B cell (primary cell): ENCODE data around the gene OTULIN. TPM values are rescaled to one million over a fixed set of nuclear protein-coding genes. Genes with fewer than 3 reads are reported as not detected.

Source experiments
- ATAC-seq: fragments of 200-7000 bp; cut with Tn5 transposase; one replicate; pipeline ENCODE4 v1.10.0; 2021; ENCODE audit warnings: low read depth, mild to moderate bottlenecking, moderate number of reproducible peaks, moderate library complexity
- CTCF ChIA-PET: fragments of 350-600 bp; sonication (Branson Sonifier 250); formaldehyde crosslinking; loops from one replicate; lab custom pipeline; 2021; ENCODE audit warnings: antibody characterized with exemption, inconsistent platforms; lab: Charles Lee
- POLR2A ChIA-PET: fragments of 350-600 bp; sonication (Branson Sonifier 250); formaldehyde crosslinking; loops from one replicate; lab custom pipeline; 2021; ENCODE audit warnings: antibody characterized with exemption; lab: Charles Lee
- DNase-seq: peaks from one replicate; pipeline ENCODE4 v3.0.0; 2013
- H2AFZ ChIP-seq: 2 replicates; pipeline ENCODE4 v1.6.1; 2012; ENCODE audit warnings: mild to moderate bottlenecking, low read depth, low read length; ENCODE audit not compliant: insufficient read depth, poor library complexity, severe bottlenecking
- H3K27ac ChIP-seq, 2 donors: 1 replicate in 1 of 2; 2 replicates in 1 of 2; pipeline ENCODE4 v1.5.1; 2012 to 2013; ENCODE audit warnings: low read length in 2 of 2, mild to moderate bottlenecking in 2 of 2, moderate library complexity in 1 of 2
- H3K27me3 ChIP-seq, 4 experiments: fragments of 200-600 bp in 1 of 4; sonication (generic) in 1 of 4; replicated peaks in 1 of 4; 1 replicate in 2 of 4; 2 replicates in 2 of 4; pipeline versions ENCODE4 v1.6.1 to v1.7.0; 2013 to 2016; ENCODE audit warnings: low read length in 3 of 4, mild to moderate bottlenecking in 2 of 4, mixed read lengths in 1 of 4, moderate library complexity in 1 of 4; ENCODE audit not compliant: insufficient read depth in 4 of 4, control insufficient read depth in 3 of 4; ENCODE audit errors: control extremely low read depth in 1 of 4
- H3K36me3 ChIP-seq, 2 experiments: replicated peaks in 1 of 2; 1 replicate in 1 of 2; 2 replicates in 1 of 2; pipeline versions ENCODE4 v1.6.1 to v1.7.1; 2013; ENCODE audit warnings: low read length in 1 of 2; ENCODE audit not compliant: insufficient read depth in 2 of 2, control insufficient read depth in 1 of 2; ENCODE audit errors: control extremely low read depth in 1 of 2, extremely low read depth in 1 of 2
- H3K4me1 ChIP-seq, 2 donors: fragments of 200-600 bp in 1 of 2; sonication (generic) in 1 of 2; 1 replicate in 1 of 2; 2 replicates in 1 of 2; pipeline versions ENCODE4 v1.5.1 to v1.6.1; 2013 to 2017; ENCODE audit warnings: low read length in 2 of 2; ENCODE audit not compliant: control insufficient read depth in 2 of 2, insufficient read depth in 2 of 2
- H3K4me2 ChIP-seq: replicated peaks from 2 replicates; pipeline ENCODE3; 2012; ENCODE audit warnings: mild to moderate bottlenecking, low read depth, low read length; ENCODE audit not compliant: poor library complexity, severe bottlenecking
- H3K4me3 ChIP-seq, 5 experiments: fragments of 200-600 bp in 1 of 5; sonication (generic) in 1 of 5; 1 replicate in 3 of 5; 2 replicates in 2 of 5; pipeline versions ENCODE4 v1.5.1 to v1.7.0; 2011 to 2016; ENCODE audit warnings: low read length in 4 of 5, mild to moderate bottlenecking in 4 of 5, low read depth in 2 of 5, control low read depth in 1 of 5, moderate library complexity in 1 of 5; ENCODE audit not compliant: insufficient read depth in 1 of 5; ENCODE audit errors: control extremely low read depth in 1 of 5, extremely low read depth in 1 of 5
- H3K79me2 ChIP-seq: fragments of 200-600 bp; sonication (generic); one replicate; pipeline ENCODE4 v1.6.0; 2016; ENCODE audit warnings: low read length; ENCODE audit not compliant: control insufficient read depth, insufficient read depth
- H3K9ac ChIP-seq: fragments of 200-600 bp; sonication (generic); 2 replicates; pipeline ENCODE4 v1.6.1; 2017; ENCODE audit warnings: mild to moderate bottlenecking, low read length, moderate library complexity
- H3K9me3 ChIP-seq, 3 donors: one replicate each; pipeline versions ENCODE4 v1.6.1 to v1.7.1; 2013; ENCODE audit warnings: low read length in 2 of 3; ENCODE audit not compliant: control insufficient read depth in 2 of 3, insufficient read depth in 1 of 3; ENCODE audit errors: control extremely low read depth in 1 of 3
- H4K20me1 ChIP-seq: 2 replicates; pipeline ENCODE4 v1.6.0; 2012; ENCODE audit warnings: mild to moderate bottlenecking, low read length; ENCODE audit not compliant: insufficient read depth, control insufficient read depth, poor library complexity, severe bottlenecking
- H3K27ac Mint-ChIP-seq: one replicate; pipeline ENCODE4 v1.8.0; 2021; ENCODE audit warnings: mixed read lengths
- H3K27me3 Mint-ChIP-seq: one replicate; pipeline ENCODE4 v1.8.0; 2021; ENCODE audit warnings: mixed read lengths
- H3K4me1 Mint-ChIP-seq: one replicate; pipeline ENCODE4 v1.8.0; 2021; ENCODE audit warnings: mixed read lengths
- H3K4me3 Mint-ChIP-seq: one replicate; pipeline ENCODE4 v1.8.0; 2021; ENCODE audit warnings: mixed read lengths
- H3K9me3 Mint-ChIP-seq: one replicate; pipeline ENCODE4 v1.8.0; 2022; ENCODE audit warnings: mixed read lengths; ENCODE audit not compliant: insufficient read depth
- EZH2 ChIP-seq: IDR thresholded peaks from 2 replicates; pipeline ENCODE4 v1.6.1; 2012; ENCODE audit warnings: borderline replicate concordance, low read depth, mild to moderate bottlenecking, moderate library complexity, low read length; ENCODE audit not compliant: insufficient read depth, poor library complexity, severe bottlenecking
- WGBS: methylation state at CpG from one replicate; pipeline ENCODE4 v1.1.5; 2013; ENCODE audit warnings: missing lambda C conversion rate; ENCODE audit not compliant: insufficient coverage; 5-methylcytosine and 5-hydroxymethylcytosine counted together
- intact Hi-C: fragments of 100-400 bp; cut with micrococcal nuclease; formaldehyde crosslinking; loops from one replicate; pipeline ENCODE4 v1.10.0; 2022
- polyA plus RNA-seq: library from polyadenylated mRNA; depleted of rRNA; stranded (reverse); fragments of >200 nt; gene quantifications from 2 replicates; pipeline ENCODE4 v1.2.3, GENCODE V29; 2012
- total RNA-seq, 2 donors: library from RNA; stranded (reverse); fragments of 120-200 nt in 1 of 2; gene quantifications; 1 replicate in 1 of 2; 2 replicates in 1 of 2; pipeline versions ENCODE4 v1.2.3 to v1.2.4, GENCODE V29; 2013 to 2022
- TF ChIP-seq, protein P1 (sequence below): fragments of 200-600 bp; IDR thresholded peaks from one replicate; pipeline ENCODE4 v1.8.0; 2022; ENCODE audit warnings: antibody characterized with exemption, mild to moderate bottlenecking

The OTULIN gene
- total and polyA plus RNA-seq, 2 donors (not counting 1 experiment from before 2014, with no cell fraction given) = 8.4 to 64.4 TPM

GRCh38 chr5:14665101-14665822 is 744 bp downstream of the OTULIN start:
- H3K4me1 Mint-ChIP-seq = peaks cover 70% of the 10 kb centered on the region
- Histone ChIP-seq H3K79me2 (peaks cover 57% of the 10 kb centered on the region), H3K4me2 (peak overlapping the region; percentile 80), H3K9ac (peak overlapping the region; percentile 72), H3K36me3 (peaks cover 0 to 4% of the 10 kb centered on the region in 2 experiments), H3K27me3 (no peaks in the 10 kb centered on the region), H2AFZ (peak overlapping the region; percentile 77), H3K4me3 (peak overlapping the region; percentile 75 to 91 (median 79)), H3K27ac (peak overlapping the region in 1 of 2 donors; percentile 89), H3K4me1 (peaks cover 52 to 61% of the 10 kb centered on the region in 2 donors), H3K9me3 (no peaks in the 10 kb centered on the region), H4K20me1 (peaks cover 31% of the 10 kb centered on the region)
- POLR2A ChIA-PET = no interaction called here
- CTCF ChIA-PET = interaction anchor here (1.2 kb wide), 1 partner anchor 201 kb away, joined by 3 read pairs; no protein-coding TSS in a partner anchor
- H3K9me3 Mint-ChIP-seq = no peaks in the 10 kb centered on the region
- intact Hi-C loops = loop anchor here (1.0 to 10.0 kb wide), 9 partner anchors 10 to 1800 kb away; partner anchors contain the start of genes OTULINL and ZNF622
- WGBS = 5% methylated on average over 13 of the region's 21 CpGs
- DNase-seq (no peak), ATAC-seq (no peak)
- peak overlapping the region; percentile 95 for H3K4me3 Mint-ChIP-seq
- TF ChIP-seq, protein P1, sequence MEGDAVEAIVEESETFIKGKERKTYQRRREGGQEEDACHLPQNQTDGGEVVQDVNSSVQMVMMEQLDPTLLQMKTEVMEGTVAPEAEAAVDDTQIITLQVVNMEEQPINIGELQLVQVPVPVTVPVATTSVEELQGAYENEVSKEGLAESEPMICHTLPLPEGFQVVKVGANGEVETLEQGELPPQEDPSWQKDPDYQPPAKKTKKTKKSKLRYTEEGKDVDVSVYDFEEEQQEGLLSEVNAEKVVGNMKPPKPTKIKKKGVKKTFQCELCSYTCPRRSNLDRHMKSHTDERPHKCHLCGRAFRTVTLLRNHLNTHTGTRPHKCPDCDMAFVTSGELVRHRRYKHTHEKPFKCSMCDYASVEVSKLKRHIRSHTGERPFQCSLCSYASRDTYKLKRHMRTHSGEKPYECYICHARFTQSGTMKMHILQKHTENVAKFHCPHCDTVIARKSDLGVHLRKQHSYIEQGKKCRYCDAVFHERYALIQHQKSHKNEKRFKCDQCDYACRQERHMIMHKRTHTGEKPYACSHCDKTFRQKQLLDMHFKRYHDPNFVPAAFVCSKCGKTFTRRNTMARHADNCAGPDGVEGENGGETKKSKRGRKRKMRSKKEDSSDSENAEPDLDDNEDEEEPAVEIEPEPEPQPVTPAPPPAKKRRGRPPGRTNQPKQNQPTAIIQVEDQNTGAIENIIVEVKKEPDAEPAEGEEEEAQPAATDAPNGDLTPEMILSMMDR = no peak
- TF ChIP-seq EZH2 = no peak
- H3K27ac Mint-ChIP-seq = peak overlapping the region; percentile 93
- H3K27me3 Mint-ChIP-seq = no peaks in the 10 kb centered on the region

DNA sequence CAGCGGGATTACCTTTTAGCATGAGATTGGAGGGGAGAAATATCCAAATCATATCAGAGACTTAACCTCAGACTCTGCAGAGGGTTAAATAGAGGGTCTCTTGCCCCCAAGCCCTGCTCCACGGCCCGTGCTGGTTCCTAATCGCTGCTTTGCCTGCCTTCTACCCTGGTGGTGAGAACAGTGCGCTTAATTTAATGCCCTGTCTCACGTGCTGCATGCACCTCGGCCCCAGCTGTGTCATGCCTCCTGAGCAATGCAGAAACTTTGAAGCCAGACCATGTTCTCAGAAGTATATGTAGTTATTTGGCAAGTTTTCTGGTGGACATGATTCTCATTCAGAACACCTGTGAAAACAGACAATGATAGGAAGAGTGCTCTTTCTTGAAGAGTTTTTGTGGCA is 1.4 kb downstream of the OTULIN start:
- Histone ChIP-seq H3K27me3 (no peaks in the 10 kb centered on the region), H3K36me3 (peaks cover 0 to 4% of the 10 kb centered on the region in 2 experiments), H3K4me2 (peak overlapping the region; percentile 80), H3K4me1 (peaks cover 53 to 64% of the 10 kb centered on the region in 2 donors), H4K20me1 (peaks cover 37% of the 10 kb centered on the region), H3K9me3 (no peaks in the 10 kb centered on the region), H2AFZ (no peak overlapping the region), H3K27ac (peak overlapping the region; percentile 14 to 89), H3K9ac (peak overlapping the region; percentile 72), H3K4me3 (peak overlapping the region; percentile 75 to 91 (median 79)), H3K79me2 (peaks cover 64% of the 10 kb centered on the region)
- no peaks in the 10 kb centered on the region for H3K27me3 Mint-ChIP-seq
- CTCF ChIA-PET = interaction anchor here (1.2 to 1.7 kb wide), 3 partner anchors 10 to 200 kb away, joined by 3 to 10 read pairs (median 8); no protein-coding TSS in a partner anchor
- TF ChIP-seq EZH2 = no peak
- TF ChIP-seq, protein P1 = peak; percentile 34
- 0% methylated on average over 6 of the region's 7 CpGs for WGBS
- H3K4me1 Mint-ChIP-seq = peaks cover 71% of the 10 kb centered on the region
- intact Hi-C loops = loop anchor here (1.0 to 10.0 kb wide), 9 partner anchors 9 to 1799 kb away; partner anchors contain the start of genes OTULINL and ZNF622
- peak overlapping the region; percentile 93 for H3K27ac Mint-ChIP-seq
- ATAC-seq (peak; percentile 25), DNase-seq (peak; percentile 79)
- H3K4me3 Mint-ChIP-seq = peak overlapping the region; percentile 95
- POLR2A ChIA-PET = no interaction called here
- no peaks in the 10 kb centered on the region for H3K9me3 Mint-ChIP-seq
